NCI-H2171 treated with DMSO at 0.1 percent for 48 hours (cell line): ENCODE measurements around the gene GALNT17.

Experiments used
- DNase-seq: peaks from one replicate; lab custom pipeline; 2025; lab: John Stamatoyannopoulos, UW

GALNT17 gene

DNA sequence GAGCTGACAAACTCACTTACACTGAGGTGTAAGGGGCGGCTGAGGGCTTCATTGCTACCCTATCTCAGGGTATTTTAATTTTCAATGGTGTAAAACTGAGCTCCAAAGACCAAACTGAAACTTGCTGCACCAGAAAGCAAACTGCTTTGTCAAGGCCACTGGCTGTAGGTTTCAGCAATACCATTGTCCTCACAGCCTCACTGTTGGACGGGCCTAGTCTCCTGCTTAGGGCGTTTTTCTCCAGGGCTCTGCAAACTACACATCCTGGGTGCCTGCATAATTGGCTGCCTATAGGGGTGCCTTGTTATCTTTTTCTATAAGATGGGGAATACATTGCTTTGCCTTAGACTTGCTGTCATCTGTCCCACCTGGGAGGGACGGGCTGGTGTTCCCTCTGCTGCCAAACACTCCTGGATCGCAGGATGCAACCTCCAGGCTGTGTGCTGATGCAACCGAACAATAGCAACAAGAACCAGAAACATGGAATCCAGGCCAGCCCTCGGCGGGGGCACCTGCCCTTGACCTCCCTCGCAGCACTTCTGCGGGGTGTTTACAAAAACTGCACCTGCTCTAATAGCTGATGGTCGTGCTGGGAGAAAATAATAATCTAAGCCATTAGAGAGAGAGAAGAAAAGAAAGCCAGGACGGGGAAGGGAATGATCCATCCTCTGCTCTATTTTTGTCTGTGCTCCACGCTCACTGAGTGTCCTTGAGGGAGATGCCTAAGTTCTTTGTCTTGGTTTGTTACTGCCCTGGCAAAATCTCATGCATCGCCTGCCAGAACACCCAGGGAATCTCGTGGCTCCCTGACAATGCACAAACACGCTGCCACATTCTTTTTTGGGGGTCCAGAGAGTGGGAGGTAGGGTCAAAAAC lies 104.5 kb downstream of the GALNT17 start:
- peak; percentile 21 for DNase-seq

DNA sequence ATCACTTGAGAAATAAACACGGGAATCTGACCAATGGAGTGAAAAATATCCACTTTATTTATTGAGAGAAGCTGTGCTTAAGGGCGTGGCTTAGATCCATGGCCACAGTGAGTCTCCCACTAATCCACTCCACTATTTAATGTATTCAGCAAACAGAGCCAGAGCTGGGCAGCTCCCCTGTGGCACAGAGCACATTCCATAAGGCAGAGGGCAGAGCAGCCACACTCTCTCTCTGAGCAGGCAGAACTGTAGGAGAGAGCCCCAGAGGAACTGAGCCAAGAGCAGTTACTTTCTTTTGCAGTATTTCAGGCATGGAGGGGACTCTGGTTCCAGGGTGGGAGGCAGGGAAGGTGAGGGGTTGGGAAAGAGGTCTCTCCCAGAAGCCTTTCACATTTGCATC lies 106.0 kb downstream of the GALNT17 start:
- peak; percentile 54 for DNase-seq

DNA sequence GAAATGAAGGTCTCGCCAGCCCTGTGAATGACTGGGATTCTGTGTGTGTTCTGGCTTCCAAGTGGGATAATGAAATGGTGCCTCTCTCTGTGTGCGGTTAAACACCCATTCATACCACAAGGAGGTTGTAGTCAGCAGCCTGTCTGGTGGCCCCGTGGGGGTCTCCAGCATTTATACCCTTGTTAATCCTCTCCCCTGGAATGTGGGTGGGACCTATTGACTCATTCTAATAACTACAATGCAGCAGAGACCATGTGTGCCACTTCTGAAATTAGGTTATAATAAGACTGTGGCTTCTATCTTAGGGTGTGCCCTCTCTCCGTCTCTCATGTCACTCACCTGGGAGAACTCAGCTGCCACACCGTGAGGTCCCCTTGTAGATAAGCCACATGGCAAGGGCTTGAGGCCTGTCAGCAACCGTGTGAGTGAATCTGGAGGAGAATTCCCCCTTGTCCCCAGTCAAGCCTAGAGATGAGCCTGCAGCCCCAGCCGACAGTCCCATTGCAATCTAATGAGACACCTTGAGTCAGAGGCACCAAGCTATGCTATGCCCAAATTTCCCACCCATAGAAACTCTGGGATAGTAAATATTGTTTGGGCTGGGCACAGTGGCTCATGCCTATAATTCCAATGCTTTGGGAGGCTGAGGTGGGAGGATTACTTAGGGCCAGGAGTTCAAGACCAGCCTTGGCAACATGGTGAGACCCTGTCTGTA lies 106.8 kb downstream of the GALNT17 start:
- DNase-seq, result peak; percentile 50

DNA sequence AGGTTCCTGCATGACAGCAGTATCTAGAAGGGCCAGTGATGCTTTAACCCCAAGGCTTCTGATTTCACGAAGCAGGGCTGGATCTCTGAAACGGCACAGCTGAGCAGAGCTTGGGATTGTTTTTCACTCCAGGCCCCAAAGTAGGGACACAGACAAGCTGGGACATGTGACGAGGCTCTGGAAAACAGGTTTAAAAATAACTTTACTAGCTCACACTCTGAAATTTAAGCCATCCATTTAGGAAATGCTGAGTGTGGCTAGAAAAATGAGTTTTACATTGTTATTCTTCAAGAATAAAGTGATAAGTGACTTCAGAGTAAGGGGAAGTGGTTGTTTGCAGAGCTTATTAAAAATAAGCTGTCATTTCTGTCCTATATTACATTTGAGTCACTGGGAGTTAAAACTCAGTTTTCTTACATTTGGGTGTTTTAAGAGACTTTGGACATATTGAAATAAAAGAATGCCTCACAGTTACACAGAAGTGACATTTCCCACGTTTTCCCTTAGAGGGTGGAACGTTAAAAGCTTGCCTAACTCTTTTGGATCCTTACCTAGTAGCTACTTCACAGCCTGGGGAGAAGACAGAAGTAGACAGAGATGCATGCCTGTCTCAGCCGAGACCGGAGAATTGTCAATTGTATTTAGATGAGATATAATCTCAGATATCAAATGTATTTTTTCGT lies 107.8 kb downstream of the GALNT17 start:
- DNase-seq, result peak; percentile 90

GRCh38 chr7:71243736-71244410 lies 111.9 kb downstream of the GALNT17 start:
- DNase-seq, result peak; percentile 85

DNA sequence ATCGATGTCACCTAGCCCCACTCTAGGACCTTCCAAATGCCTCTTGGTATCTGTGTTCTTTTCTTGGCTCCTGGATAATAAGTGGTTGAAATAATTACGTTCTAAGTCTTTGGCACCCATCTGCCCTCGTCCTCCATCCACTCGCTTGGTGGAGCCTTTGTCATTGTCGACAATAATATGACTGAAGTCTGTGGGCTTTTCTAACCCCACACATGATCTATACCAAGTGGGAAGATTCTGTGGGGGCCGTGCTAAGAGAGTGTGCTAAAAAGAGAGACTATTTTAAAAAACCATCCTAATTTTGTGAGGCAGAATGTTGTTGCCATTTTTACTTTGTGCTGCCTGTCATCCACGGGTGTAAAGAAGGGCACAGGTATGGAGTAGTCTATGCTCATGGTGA lies 113.1 kb downstream of the GALNT17 start:
- no peak for DNase-seq

- DNase-seq, result no peak
Observed at GRCh38 chr7:71251706-71252105, 119.8 kb downstream of the GALNT17 start.

DNA sequence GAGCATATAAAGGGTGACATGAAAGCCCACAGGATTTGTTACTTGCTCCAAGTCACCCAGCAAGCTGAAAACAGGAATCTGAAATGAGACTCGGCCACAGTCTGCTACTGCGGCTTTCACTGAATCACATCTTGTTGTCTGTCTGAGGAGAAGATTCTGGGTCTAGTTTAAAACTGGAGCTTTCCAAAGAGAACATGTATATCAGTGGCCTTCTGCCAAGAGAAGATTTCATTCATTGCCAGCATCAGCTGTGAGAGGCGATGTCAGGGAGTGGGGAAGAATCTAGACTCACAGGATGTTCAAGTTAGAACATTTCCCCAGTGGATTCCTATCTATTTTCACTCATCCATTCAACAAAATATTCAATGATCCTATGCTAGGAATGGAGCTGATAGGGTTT lies 122.8 kb downstream of the GALNT17 start:
- no peak for DNase-seq

GRCh38 chr7:71255537-71256178 lies 123.7 kb downstream of the GALNT17 start:
- DNase-seq, result no peak

GRCh38 chr7:71261066-71261465 lies 129.1 kb downstream of the GALNT17 start:
- no peak for DNase-seq

DNA sequence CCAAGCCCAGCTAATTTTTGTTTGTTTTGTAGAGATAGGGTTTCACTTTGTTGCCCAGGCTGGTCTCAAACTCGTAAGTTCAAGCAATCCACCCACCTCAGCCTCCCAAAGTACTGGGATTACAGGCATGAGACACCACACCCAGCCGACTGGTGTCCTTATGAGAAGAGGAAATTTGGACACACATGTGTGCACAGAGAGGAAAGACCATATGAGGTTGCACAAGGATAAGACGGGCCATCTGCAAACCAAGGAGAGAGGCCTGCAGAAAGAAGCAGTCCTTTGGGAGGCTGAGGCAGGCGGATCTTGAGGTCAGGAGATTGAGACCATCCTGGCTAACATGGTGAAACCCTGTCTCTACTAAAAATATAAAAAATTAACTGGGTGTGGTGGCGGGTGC lies 130.9 kb downstream of the GALNT17 start:
- peak; percentile 56 for DNase-seq

GRCh38 chr7:71264005-71264404 lies 132.1 kb downstream of the GALNT17 start:
- no peak for DNase-seq

DNA sequence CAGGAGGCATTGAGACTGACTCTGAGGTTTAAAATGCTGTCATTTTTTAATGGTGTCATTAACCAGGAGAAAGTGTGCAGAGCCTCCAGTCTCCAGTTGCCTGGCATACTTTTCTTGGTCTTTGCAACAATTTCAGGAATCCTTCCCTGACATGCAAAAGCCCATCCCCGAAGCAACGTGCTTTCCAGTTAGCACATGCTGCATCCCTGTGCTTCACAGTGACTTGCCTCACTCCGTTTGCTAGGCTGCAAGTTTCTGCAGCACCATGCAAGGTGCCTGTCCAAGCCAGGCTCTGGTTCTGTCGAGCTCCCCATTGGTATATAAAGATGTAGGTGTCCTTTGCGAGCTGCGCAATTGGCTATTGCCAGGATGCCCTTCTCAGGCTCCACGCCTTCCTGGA lies 135.0 kb downstream of the GALNT17 start:
- DNase-seq, result no peak

DNA sequence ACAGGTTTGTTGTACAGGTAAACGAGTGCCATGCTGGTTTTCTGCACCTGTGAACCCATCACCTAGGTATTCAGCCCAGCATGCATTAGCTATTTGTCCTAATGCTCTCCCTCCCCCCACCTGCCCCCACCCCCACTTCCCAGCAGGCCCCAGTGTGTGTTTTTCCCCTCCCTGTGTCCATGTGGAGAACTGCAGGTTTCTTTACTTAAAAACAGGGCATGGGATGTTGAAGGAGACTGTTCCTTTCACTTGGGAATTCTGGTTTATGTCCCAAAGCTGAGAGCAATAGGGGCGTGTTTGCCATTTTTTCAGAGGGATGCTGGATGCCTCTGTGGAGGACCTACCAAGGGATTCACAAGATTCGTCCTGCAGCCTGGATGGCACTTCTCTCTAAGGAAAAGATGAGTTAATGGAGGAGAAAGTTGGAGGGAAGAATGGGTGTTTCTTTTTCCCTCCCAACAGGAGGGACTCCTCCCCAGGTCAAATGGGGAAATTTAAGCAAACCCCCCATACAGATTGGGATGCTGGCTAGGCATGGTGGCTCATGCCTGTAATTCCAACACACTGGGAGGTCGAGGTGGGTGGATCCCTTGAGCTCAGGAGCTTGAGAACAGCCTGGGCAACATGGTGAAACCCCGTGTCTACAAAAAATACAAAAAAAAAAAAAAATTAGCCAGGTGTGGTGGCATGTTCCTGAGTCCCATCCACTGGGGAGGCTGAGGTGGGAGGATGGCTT lies 136.0 kb downstream of the GALNT17 start:
- DNase-seq, result no peak

- DNase-seq, result no peak
Observed at GRCh38 chr7:71270558-71270957, 138.6 kb downstream of the GALNT17 start.

DNA sequence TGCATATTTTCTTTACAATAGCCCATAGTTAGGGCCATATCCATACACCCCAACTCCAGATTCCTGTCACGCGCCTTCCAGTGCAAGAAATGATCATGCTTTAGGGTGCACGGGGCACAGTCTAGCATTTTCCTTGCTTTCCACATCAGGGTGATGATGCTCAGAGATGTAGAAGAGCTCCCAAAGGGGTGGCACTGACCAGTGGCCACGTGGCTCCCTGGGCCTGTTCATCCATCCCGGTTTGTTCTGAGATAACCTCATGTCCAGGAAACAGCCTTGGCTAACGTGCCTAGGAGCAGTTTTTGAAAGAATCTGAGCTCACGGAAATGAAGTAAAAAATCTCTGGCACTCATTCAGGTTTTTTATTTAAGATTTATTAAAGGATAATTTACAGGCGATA lies 139.3 kb downstream of the GALNT17 start:
- no peak for DNase-seq

GRCh38 chr7:71272509-71273490 lies 140.9 kb downstream of the GALNT17 start:
- DNase-seq, result no peak

DNA sequence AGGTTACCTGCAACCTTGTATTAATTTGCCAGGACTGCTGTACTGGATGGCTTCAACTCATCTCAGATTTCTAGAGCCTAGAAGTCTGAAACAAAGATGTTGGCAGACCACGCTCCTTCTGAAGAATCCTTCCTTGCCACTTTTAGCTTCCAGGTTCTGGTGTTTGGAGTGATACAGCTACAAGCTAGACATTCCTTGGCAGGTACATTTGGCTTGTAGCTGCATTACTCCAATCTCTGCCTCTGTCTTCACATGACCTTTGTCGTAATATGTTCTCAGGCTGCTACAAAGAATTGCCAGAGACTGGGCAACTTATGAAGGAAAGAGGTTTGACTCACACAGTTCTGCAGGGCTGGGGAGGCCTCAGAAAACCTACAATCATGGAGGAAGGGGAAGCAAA lies 146.3 kb downstream of the GALNT17 start:
- DNase-seq, result no peak

- no peak for DNase-seq
Observed at GRCh38 chr7:71281261-71281660, 149.3 kb downstream of the GALNT17 start.

- no peak for DNase-seq
Observed at GRCh38 chr7:71283802-71284201, 151.9 kb downstream of the GALNT17 start.
